GM12891 (cell line): Measurements from ENCODE around the gene LYAR.

Experiments used
- POLR2A ChIP-seq: IDR thresholded peaks from 2 replicates; pipeline ENCODE4 v1.6.1; 2011; ENCODE audit warnings: low read depth, low read length, control low read depth
- POLR2AphosphoS5 ChIP-seq: IDR thresholded peaks from 2 replicates; pipeline ENCODE4 v1.6.1; 2011; ENCODE audit warnings: low read depth, low read length, control low read depth
- POU2F2 ChIP-seq: IDR thresholded peaks from 2 replicates; pipeline ENCODE4 v1.6.1; 2011; ENCODE audit warnings: low read depth, mild to moderate bottlenecking, control low read depth, low read length, moderate library complexity
- SPI1 ChIP-seq: IDR thresholded peaks from 2 replicates; pipeline ENCODE4 v1.6.1; 2011; ENCODE audit warnings: low read depth, low read length, control low read depth
- TAF1 ChIP-seq: IDR thresholded peaks from 2 replicates; pipeline ENCODE4 v1.6.1; 2011; ENCODE audit warnings: low read depth, low read length, control low read depth

GRCh38 chr4:4302416-4302815 is 12.5 kb upstream of the LYAR start:
- no peak for TF ChIP-seq POLR2AphosphoS5
- TF ChIP-seq POLR2A: no peak
- no peak for TF ChIP-seq SPI1
- TF ChIP-seq TAF1: no peak
- TF ChIP-seq POU2F2: no peak
